Stimulated activated CD8-positive, alpha-beta memory T cell treated with anti-CD3 and anti-CD28 coated beads, Interleukin-12 subunit alpha, Interleukin-12 subunit beta, amount 100 ng/mL, for 4 hours (primary cell): ENCODE data around the gene SH2D4B.

ENCODE experiments used
- DNase-seq: peaks from one replicate; pipeline ENCODE4 v3.0.0-alpha.2; 2020; ENCODE audit warnings: low read depth

The SH2D4B gene

GRCh38 chr10:80590585-80591125, 53.0 kb downstream of the SH2D4B start:
- DNase-seq: no peak

DNA sequence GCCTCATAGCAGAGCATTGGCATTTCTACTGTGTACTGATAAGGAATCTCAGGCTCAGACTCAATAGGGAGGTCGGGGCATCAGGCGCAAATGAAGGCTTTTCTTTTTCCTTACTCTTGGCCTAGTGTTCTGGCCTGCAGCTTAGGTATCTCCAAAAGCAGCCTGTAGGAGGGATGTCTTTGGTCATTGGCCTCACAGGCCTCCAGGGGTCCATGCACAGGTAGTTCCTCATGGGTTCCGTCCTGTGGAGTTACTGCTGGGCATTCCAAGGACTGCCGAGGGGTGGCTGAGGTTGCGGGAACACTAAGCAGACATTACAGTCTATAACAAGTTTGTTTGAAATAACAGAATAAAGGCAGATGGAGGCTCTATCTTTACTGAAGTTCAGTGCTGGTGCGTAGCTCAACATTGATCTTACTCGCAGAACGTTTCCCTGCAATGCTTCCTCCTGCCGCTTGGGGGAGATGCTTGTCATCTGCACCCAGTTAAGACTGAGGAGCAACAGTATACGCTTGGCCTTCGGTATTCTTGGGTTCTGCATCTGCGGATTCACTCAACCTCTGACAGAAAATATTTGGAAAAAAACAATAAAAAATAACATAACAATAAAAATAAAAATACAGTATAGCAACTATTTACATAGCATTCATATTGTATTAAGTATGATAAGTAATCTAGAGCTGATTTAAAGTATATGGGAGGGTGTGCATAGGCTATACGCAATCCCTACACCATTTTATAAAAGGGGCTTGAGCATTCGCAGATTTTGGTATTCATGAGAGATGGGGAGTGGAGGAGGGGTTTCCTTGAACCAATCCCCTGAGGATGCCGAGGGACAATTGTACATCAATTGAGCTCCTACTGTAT, 58.9 kb downstream of the SH2D4B start:
- no peak for DNase-seq

- no peak for DNase-seq
These were observed 60.5 kb downstream of the SH2D4B start for GRCh38 chr10:80598084-80598798.

GRCh38 chr10:80598951-80599350, 61.2 kb downstream of the SH2D4B start:
- no peak for DNase-seq

GRCh38 chr10:80599424-80599847, 61.7 kb downstream of the SH2D4B start:
- DNase-seq: no peak

DNA sequence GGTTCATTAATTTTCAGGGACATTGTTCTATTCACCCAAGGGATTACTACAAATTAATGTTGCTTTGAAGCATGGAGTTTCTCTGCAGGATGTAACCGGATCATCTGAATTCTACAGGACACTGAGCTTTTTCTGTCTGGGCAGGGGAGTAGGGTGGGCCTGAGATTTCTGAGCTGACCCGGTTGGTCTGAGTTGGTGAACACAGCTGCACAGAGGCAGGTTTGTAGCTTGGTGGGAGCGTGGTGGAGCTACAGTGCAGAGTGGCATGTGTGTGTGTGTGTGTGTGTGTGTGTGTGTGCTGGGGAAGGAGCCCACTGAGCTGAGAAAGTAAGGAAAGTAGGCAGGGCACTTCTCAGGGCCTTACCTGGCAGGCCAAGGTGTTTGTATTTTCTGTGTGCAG, 62.6 kb downstream of the SH2D4B start:
- no peak for DNase-seq

GRCh38 chr10:80602881-80603280, 65.2 kb downstream of the SH2D4B start:
- no peak for DNase-seq

DNA sequence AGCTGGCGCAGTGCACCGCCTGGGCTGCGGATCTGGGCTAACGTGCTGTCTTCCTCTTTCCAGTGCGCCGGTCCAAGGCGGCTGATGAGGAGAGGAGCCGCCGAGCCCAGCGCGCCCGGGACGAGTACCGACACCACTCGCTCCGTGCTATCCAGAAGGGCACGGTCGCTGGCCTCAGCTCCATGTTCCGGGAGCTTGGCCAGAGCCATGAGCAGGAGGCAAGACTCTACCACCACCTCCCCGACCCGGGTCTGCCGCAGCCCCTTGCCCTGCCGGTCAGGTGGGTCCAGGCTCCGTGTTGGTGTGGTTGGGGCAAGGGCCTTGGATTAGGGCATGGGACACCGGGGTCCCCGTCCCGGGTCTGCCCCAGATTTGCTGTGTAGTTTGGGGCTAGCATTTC, 65.8 kb downstream of the SH2D4B start:
- no peak for DNase-seq

DNA sequence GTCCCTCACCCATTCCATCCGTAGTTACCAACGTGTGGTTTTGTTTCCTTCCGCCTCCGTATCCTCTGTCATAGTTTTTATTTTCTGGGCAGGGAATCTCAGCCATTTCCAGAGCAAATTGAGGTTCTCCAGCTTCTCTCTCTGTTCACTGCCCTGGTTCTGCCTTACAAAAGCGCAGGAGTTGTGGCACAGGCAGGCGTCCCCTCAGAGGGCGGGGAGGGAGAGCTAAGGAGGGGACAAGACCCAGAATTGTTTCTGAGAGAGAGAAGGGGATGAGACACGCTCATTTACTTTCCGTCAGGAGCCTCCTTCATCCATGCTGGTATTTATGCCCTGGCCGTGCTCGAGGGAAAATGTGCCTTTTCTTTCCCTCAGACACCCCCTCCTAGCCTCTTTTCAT, 71.0 kb downstream of the SH2D4B start:
- DNase-seq: no peak

DNA sequence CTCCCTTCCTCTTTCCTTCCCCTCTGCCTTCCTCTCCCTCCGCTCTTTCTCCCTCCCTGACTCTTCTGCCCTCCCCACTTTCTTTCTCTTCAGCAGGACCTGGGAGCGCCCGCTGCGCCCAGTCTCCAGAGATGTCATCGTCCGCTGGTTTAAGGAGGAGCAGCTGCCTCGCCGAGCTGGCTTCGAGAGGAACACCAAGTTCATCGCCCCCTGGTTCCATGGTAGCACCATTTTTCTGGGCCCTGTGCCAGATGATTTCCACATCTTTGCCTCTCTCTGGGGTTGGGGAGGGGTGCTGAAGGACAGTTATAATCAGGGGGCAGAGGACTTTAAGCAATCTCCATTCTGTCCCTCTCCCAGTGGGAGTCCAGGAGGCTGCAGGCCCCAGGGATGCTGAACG, 71.6 kb downstream of the SH2D4B start:
- no peak for DNase-seq

GRCh38 chr10:80611481-80612185, 73.9 kb downstream of the SH2D4B start:
- no peak for DNase-seq

DNA sequence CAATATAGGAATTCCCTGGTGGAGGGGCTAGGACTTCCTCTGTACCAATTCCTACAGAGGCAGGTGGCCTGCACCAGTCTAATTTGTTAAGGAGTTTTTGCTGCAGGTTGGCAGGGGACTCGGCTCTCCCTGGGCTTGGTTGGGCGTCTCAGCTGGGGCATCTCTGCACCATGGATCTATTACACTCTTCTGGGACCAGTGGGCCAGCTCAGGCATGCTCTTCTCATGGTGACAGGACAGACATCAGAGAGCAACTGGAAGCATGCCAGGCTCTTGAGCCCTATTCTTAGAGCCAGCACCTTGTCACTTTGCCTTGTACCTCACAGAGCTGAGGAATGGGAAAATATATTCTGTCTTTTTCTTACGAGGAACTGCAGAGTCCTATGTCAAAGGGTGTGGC, 74.6 kb downstream of the SH2D4B start:
- no peak for DNase-seq

GRCh38 chr10:80613466-80614170, 75.9 kb downstream of the SH2D4B start:
- DNase-seq: no peak

DNA sequence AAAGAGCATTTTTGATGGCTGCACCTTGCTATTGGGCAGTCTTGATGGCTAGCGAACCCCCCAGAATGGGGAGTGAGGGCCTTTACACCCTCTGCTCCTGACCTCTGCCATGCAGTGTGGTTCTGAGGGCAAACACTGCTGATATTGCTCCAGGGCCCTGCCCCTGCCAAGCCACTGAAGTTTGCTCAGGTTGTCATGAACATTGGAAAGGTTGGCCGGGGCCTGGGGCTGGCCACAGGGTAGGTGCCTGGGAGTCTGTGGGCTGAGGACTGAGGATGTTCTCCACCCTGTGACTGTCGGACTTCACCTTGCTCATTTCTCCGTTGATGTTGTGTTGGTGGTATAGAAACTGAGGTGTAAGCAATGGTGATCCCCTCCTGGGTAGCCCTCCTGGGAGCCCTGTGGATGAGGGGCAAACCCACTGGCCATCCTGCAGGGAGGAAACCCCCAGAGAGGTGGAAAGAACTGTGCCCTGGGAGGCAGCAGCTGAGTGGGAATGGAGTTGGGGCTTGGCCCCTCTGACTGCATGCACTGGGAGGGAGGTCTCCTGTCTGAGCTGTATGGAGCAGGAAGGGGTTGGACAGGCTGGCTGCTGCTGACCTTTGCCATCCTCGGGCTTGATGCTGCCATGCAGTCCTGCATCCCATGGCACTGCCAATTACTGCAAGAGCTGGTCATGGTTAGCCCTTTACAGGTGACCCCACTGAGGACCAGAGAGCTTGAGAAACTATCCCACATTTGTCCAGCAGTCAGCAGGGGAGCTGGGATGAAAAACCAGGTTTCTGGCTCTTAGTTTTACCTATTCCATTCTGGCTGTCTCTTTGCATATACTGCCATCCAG, 77.1 kb downstream of the SH2D4B start:
- DNase-seq: no peak

- DNase-seq: no peak
These were observed 80.1 kb downstream of the SH2D4B start for GRCh38 chr10:80617807-80618206.

- DNase-seq: no peak
These were observed 81.3 kb downstream of the SH2D4B start for GRCh38 chr10:80619036-80619435.

- DNase-seq: no peak
These were observed 84.5 kb downstream of the SH2D4B start for GRCh38 chr10:80622153-80622552.

GRCh38 chr10:80630324-80630723, 92.6 kb downstream of the SH2D4B start:
- DNase-seq: no peak

DNA sequence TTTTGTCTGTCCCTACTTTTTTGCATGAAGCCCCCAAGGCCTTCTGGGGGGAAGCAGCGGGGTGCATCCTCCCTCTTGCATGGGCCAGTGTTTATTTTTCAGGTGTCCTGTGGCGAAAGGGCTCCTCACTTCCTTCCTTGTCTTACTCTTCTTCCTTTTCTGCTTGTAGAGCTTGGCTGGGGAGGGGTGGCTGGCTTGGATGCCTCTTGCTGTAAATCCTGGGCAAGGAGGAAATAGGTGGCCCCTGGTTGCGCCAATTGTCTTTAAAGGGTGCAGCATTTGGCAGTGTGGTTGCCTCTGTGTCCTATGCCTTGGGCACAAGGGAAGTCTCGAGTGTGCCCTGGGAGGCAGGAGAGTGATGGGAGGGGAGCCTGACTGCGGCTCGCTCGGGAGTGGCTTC, 95.0 kb downstream of the SH2D4B start:
- no peak for DNase-seq

- no peak for DNase-seq
These were observed 95.7 kb downstream of the SH2D4B start for GRCh38 chr10:80633383-80633860.

- DNase-seq: no peak
These were observed 96.2 kb downstream of the SH2D4B start for GRCh38 chr10:80633910-80634309.
